Measurements from ENCODE around the gene SLC25A17.

DNA sequence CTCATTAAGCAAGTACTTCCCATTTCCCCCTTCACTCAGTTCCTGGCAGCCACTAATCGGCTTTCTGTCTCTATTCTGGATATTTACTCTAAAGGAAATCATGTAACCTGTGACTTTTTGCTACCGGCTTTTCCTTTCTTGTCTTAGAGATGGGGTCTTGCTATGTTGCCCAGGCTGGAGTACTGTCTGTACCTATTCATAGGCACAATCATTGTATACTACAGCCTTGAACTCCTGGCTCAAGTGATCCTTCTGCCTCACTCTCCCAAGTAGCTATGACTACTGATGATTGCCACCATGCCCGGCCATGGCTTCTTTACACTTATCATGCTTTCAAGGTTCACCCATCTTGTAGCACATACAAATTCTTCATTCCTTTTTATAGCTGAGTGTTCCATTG, 12.4 kb downstream of the SLC25A17 start:
- TF ChIP-seq, protein P1, sequence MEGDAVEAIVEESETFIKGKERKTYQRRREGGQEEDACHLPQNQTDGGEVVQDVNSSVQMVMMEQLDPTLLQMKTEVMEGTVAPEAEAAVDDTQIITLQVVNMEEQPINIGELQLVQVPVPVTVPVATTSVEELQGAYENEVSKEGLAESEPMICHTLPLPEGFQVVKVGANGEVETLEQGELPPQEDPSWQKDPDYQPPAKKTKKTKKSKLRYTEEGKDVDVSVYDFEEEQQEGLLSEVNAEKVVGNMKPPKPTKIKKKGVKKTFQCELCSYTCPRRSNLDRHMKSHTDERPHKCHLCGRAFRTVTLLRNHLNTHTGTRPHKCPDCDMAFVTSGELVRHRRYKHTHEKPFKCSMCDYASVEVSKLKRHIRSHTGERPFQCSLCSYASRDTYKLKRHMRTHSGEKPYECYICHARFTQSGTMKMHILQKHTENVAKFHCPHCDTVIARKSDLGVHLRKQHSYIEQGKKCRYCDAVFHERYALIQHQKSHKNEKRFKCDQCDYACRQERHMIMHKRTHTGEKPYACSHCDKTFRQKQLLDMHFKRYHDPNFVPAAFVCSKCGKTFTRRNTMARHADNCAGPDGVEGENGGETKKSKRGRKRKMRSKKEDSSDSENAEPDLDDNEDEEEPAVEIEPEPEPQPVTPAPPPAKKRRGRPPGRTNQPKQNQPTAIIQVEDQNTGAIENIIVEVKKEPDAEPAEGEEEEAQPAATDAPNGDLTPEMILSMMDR (IDR thresholded peaks at IDR 0.05): no peak
- no peak for TF ChIP-seq POLR2A (IDR thresholded peaks at IDR 0.05)
- TF ChIP-seq POLR2AphosphoS5 (IDR thresholded peaks at IDR 0.05): no peak
